Naive thymus-derived CD8-positive, alpha-beta T cell (primary cell): ENCODE data around the gene CDK13. TPM values are rescaled to one million over a fixed set of nuclear protein-coding genes. Genes with fewer than 3 reads are reported as not detected.

ENCODE experiments used
- ATAC-seq, 2 donors: fragments of 150-1000 bp; cut with Tn5 transposase in 1 of 2; sonication (Bioruptor Pico), chemical (Tn5 transposase) in 1 of 2; 1 replicate in 1 of 2; 2 replicates in 1 of 2; pipeline ENCODE4 v1.10.0; 2021; ENCODE audit warnings: mild to moderate bottlenecking in 2 of 2, moderate library complexity in 2 of 2
- POLR2A ChIA-PET: fragments of 350-600 bp; sonication (Branson Sonifier 250); formaldehyde crosslinking; loops from one replicate; lab custom pipeline; 2021; ENCODE audit warnings: antibody characterized with exemption; lab: Charles Lee
- DNase-seq, 10 donors: peaks; one replicate each; pipeline versions ENCODE4 v3.0.0 to v3.0.0-alpha.2; 2020 to 2022
- H3K27ac Mint-ChIP-seq, 10 donors: one replicate each; pipeline ENCODE4 v1.8.0; 2020 to 2022; ENCODE audit warnings: mild to moderate bottlenecking in 10 of 10, mixed read lengths in 10 of 10, moderate library complexity in 4 of 10, inconsistent platforms in 1 of 10
- H3K27me3 Mint-ChIP-seq, 5 donors: one replicate each; pipeline ENCODE4 v1.8.0; 2021 to 2022; ENCODE audit warnings: mixed read lengths in 5 of 5
- H3K36me3 Mint-ChIP-seq, 3 donors: one replicate each; pipeline ENCODE4 v1.8.0; 2020 to 2022; ENCODE audit warnings: mixed read lengths in 3 of 3, mild to moderate bottlenecking in 2 of 3, inconsistent platforms in 1 of 3
- H3K4me1 Mint-ChIP-seq, 4 donors: one replicate each; pipeline ENCODE4 v1.8.0; 2021 to 2022; ENCODE audit warnings: mixed read lengths in 4 of 4
- H3K4me3 Mint-ChIP-seq, 10 donors: one replicate each; pipeline ENCODE4 v1.8.0; 2020 to 2022; ENCODE audit warnings: mild to moderate bottlenecking in 10 of 10, mixed read lengths in 10 of 10, moderate library complexity in 6 of 10, inconsistent platforms in 1 of 10
- H3K9me3 Mint-ChIP-seq, 9 donors: one replicate each; pipeline ENCODE4 v1.8.0; 2020 to 2022; ENCODE audit warnings: mixed read lengths in 9 of 9, mild to moderate bottlenecking in 3 of 9, inconsistent platforms in 1 of 9, moderate library complexity in 1 of 9
- polyA plus RNA-seq, 3 donors: library from polyadenylated mRNA; unstranded; fragments of 300-500 nt; fragmentation: Illumina TruSeq; gene quantifications; one replicate each; pipeline ENCODE4 v1.2.3, GENCODE V29; 2021
- total RNA-seq, 8 experiments: library from RNA in 2 of 8; stranded (reverse) in 2 of 8; gene quantifications; one replicate each; pipeline ENCODE4 v1.2.3 and lab custom pipeline; 2021 to 2026

Gene CDK13
- total and polyA plus RNA-seq, 5 experiments from 2014 or later, result 26.1 to 102 (median 38.0) TPM

- no peak overlapping the region for H3K4me3 Mint-ChIP-seq
- H3K27me3 Mint-ChIP-seq, result no peaks in the 10 kb centered on the region
- H3K4me1 Mint-ChIP-seq, result peaks cover 0 to 2% (median 1%) of the 10 kb centered on the region in 4 donors
- POLR2A ChIA-PET, result no interaction called here
- ATAC-seq (no peak), DNase-seq (no peak)
- peaks cover 0 to 30% (median 6%) of the 10 kb centered on the region in 3 donors for H3K36me3 Mint-ChIP-seq
- H3K27ac Mint-ChIP-seq, result no peak overlapping the region
- H3K9me3 Mint-ChIP-seq, result no peaks in the 10 kb centered on the region
Observed at GRCh38 chr7:40077849-40078248, 127.8 kb downstream of the CDK13 start.

DNA sequence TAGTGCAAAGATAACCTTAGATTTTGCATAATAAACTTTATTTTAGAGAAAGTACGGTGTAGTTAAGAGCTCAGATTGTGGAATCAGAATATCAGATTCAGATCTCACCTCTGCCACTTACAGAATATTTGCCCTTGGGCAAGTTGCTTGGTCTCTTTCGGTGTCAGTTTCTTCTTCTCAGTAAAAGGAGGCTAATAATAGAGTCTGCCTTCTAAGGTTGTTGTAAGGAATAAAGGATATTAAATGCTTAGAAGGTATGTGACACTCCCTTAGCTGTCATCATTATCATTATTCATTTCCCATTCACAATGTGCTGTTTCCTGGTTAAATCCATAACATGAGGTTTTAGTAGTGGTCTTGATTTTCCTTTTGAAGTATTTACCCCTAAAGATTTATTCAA, 142.1 kb downstream of the CDK13 start:
- Mint-ChIP-seq H3K4me1 (peaks cover 0 to 10% (median 5%) of the 10 kb centered on the region in 4 donors), H3K27me3 (no peaks in the 10 kb centered on the region), H3K27ac (peak overlapping the region in 1 of 10 donors; percentile 87), H3K9me3 (no peaks in the 10 kb centered on the region), H3K4me3 (no peak overlapping the region), H3K36me3 (peaks cover 8 to 92% (median 16%) of the 10 kb centered on the region in 3 donors)
- POLR2A ChIA-PET, result no interaction called here
- ATAC-seq (no peak), DNase-seq (no peak)

DNA sequence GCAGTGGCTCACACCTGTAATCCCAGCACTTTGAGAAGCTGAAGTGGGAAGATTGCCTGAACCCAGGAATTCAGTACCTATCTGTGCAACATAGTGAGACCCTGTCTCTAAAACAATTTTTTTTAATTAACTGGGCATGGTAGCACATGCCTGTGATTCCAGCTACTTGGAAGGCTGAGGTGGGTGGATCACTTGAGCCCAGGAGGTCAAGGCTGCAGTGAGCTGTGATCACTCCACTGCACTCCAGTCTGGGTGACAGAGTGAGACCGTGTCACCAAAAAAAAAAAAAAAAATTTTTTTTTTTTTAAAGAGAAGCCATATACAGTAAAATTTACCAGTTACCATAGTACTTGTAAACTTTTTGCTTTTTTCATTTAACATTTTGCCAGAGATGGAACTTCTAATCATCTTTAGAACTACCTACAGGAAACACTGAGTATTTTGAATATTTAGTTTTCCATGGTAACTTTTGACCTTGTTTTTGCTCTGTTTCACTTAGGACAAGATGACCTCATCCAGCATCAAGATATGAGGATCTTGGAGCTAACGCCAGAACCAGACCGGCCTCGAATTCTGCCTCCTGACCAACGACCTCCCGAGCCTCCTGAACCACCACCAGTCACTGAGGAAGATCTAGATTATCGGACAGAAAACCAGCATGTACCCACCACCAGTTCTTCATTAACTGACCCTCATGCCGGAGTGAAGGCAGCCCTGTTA, 143.7 kb downstream of the CDK13 start:
- Mint-ChIP-seq H3K36me3 (peaks cover 8 to 83% (median 9%) of the 10 kb centered on the region in 3 donors), H3K4me3 (no peak overlapping the region), H3K27ac (peak overlapping the region in 2 of 10 donors; percentile 24 to 69), H3K4me1 (peaks cover 0 to 10% (median 7%) of the 10 kb centered on the region in 4 donors), H3K27me3 (no peaks in the 10 kb centered on the region), H3K9me3 (no peaks in the 10 kb centered on the region)
- DNase-seq, result no peak
- ATAC-seq, result no peak
- POLR2A ChIA-PET, result interaction anchor here (1.1 to 1.5 kb wide), 2 partner anchors 15 to 36 kb away, joined by 3 read pairs; no protein-coding TSS in a partner anchor

GRCh38 chr7:40095230-40095629, 145.2 kb downstream of the CDK13 start:
- ATAC-seq, result no peak
- POLR2A ChIA-PET, result no interaction called here
- peak overlapping the region in 1 of 10 donors; percentile 43 for H3K27ac Mint-ChIP-seq
- no peaks in the 10 kb centered on the region for H3K27me3 Mint-ChIP-seq
- H3K4me3 Mint-ChIP-seq, result no peak overlapping the region
- H3K36me3 Mint-ChIP-seq, result peaks cover 6 to 69% (median 8%) of the 10 kb centered on the region in 3 donors
- no peaks in the 10 kb centered on the region for H3K9me3 Mint-ChIP-seq
- peaks cover 0 to 10% (median 6%) of the 10 kb centered on the region in 4 donors for H3K4me1 Mint-ChIP-seq
- no peak for DNase-seq

GRCh38 chr7:40095695-40096327, 145.8 kb downstream of the CDK13 start:
- H3K27ac Mint-ChIP-seq, result peak overlapping the region in 5 of 10 donors; percentile 2 to 73 (median 58)
- ATAC-seq, result no peak
- DNase-seq, result no peak
- peaks cover 0 to 10% (median 6%) of the 10 kb centered on the region in 4 donors for H3K4me1 Mint-ChIP-seq
- H3K4me3 Mint-ChIP-seq, result no peak overlapping the region
- no peaks in the 10 kb centered on the region for H3K9me3 Mint-ChIP-seq
- H3K36me3 Mint-ChIP-seq, result peaks cover 6 to 65% (median 8%) of the 10 kb centered on the region in 3 donors
- POLR2A ChIA-PET, result no interaction called here
- H3K27me3 Mint-ChIP-seq, result no peaks in the 10 kb centered on the region

DNA sequence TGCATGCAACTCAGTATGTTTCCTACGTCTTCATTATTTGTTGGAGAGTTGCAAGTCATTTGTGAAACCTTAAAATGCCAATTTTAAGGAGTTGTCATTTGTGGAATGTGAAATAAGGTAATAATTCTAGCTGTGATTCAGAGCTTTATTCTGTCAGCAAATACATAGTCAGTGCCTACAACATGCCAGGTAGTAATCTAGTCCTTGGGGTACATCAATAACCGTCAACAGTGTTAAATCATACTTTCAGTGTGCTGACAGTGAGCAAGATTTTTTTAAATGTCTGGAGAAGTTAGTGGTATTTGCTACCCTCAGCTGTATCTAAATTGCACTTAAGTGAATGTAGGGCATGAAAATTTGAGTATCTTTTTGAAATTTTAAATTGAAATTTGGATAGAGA, 147.7 kb downstream of the CDK13 start:
- no peak for DNase-seq
- Mint-ChIP-seq H3K4me3 (no peak overlapping the region), H3K27me3 (no peaks in the 10 kb centered on the region), H3K4me1 (peaks cover 0 to 10% (median 6%) of the 10 kb centered on the region in 4 donors), H3K9me3 (no peaks in the 10 kb centered on the region), H3K36me3 (peaks cover 6 to 47% (median 8%) of the 10 kb centered on the region in 3 donors), H3K27ac (peak overlapping the region in 2 of 10 donors; percentile 3 to 27)
- POLR2A ChIA-PET, result no interaction called here
- no peak for ATAC-seq

- Mint-ChIP-seq H3K27ac (no peak overlapping the region), H3K36me3 (peaks cover 6 to 40% (median 8%) of the 10 kb centered on the region in 3 donors), H3K27me3 (no peaks in the 10 kb centered on the region), H3K9me3 (no peaks in the 10 kb centered on the region), H3K4me3 (no peak overlapping the region), H3K4me1 (peaks cover 0 to 10% (median 6%) of the 10 kb centered on the region in 4 donors)
- ATAC-seq, result no peak
- DNase-seq, result no peak
- POLR2A ChIA-PET, result interaction anchor here (0.7 to 1.0 kb wide), 2 partner anchors 10 to 193 kb away, joined by 3 to 4 read pairs; no protein-coding TSS in a partner anchor
Observed at GRCh38 chr7:40098810-40099209, 148.8 kb downstream of the CDK13 start.

DNA sequence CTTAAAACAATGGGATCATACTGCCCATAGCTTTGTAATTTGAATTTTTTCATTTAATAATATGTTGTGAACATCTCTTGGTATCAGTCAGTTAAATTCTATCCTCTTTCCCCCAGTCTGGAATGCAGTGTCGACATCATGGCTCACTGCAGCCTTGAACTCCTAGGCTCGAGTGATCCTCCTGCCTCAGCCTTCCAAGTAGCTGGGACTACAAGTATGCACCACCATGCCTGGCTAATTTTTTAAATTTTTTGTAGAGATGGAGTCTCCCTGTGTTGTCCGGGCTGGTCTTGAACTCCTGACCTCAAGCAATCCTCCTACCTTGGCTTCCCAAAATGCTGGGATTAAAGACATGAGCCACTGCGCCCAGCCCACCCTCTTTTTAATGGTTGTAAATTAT, 149.8 kb downstream of the CDK13 start:
- POLR2A ChIA-PET, result no interaction called here
- H3K36me3 Mint-ChIP-seq, result peaks cover 0 to 30% (median 0%) of the 10 kb centered on the region in 3 donors

GRCh38 chr7:40101201-40101600, 151.1 kb downstream of the CDK13 start:
- Mint-ChIP-seq H3K27me3 (no peaks in the 10 kb centered on the region), H3K9me3 (no peaks in the 10 kb centered on the region), H3K4me3 (no peak overlapping the region), H3K4me1 (peaks cover 0 to 3% (median 0%) of the 10 kb centered on the region in 4 donors), H3K36me3 (peaks cover 0 to 17% (median 0%) of the 10 kb centered on the region in 3 donors), H3K27ac (peak overlapping the region in 1 of 10 donors; percentile 44)
- no peak for ATAC-seq
- POLR2A ChIA-PET, result no interaction called here
- DNase-seq, result no peak

More for the DNA sequence above, 149.8 kb downstream of the CDK13 start:
- H3K4me3 Mint-ChIP-seq, result no peak overlapping the region
- DNase-seq, result no peak
- ATAC-seq, result no peak
- peak overlapping the region in 2 of 10 donors; percentile 14 to 37 for H3K27ac Mint-ChIP-seq
- H3K9me3 Mint-ChIP-seq, result no peaks in the 10 kb centered on the region
- no peaks in the 10 kb centered on the region for H3K27me3 Mint-ChIP-seq
- peaks cover 0 to 8% (median 2%) of the 10 kb centered on the region in 4 donors for H3K4me1 Mint-ChIP-seq

DNA sequence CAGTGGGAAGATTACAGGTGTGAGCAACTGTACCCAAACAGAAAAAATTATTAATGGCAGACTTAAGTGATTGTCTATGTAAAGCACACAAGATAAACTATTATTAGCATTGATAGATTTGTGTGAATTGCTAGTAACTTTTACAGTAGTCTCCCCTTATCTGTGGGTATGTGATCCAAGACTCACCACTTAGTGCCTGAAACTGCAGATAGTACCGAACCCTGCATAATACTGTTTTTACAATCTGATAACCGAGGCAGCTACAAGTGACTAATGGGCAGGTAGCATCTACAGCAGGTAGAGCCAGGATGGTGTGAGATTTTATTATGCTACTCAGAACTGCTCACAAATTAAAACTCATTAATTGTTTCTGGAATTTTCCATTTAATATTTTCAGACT, 152.8 kb downstream of the CDK13 start:
- POLR2A ChIA-PET, result interaction anchor here (0.7 kb wide), 1 partner anchor 40 kb away, joined by 3 read pairs; no protein-coding TSS in a partner anchor
- DNase-seq (no peak), ATAC-seq (no peak)
- no peak overlapping the region for H3K4me3 Mint-ChIP-seq
- H3K27me3 Mint-ChIP-seq, result no peaks in the 10 kb centered on the region
- H3K36me3 Mint-ChIP-seq, result peaks cover 0 to 6% (median 2%) of the 10 kb centered on the region in 3 donors
- H3K9me3 Mint-ChIP-seq, result no peaks in the 10 kb centered on the region
- H3K27ac Mint-ChIP-seq, result peak overlapping the region in 1 of 10 donors; percentile 34
- peaks cover 0 to under 1% (median 0%) of the 10 kb centered on the region in 4 donors for H3K4me1 Mint-ChIP-seq

DNA sequence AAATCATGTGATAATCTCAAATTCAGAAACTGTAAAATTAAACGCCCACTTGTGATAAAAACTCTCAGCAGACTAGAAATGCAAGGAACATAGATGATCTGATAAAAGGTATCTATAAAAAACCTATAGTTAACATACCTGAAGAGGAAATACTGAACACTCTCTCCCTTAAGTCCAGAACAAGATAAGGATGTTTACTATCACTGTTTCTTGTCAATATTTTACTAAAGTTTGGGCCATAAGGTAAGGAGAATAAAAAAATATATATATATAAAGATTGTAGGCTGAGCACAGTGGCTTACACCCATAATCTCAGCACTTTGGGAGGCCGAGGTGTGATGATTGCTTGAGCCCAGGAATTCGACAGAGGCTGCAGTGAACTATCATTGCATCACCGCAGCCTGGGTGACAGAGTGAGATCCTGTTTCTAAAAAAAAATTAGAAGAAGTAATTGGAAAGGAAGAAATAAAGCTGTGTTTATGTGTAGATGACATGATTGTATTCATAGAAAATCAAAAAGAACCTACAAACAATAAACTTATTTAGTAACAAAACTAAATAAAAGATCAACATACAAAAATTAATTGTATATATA, 155.9 kb downstream of the CDK13 start:
- Mint-ChIP-seq H3K36me3 (peaks cover 0 to 3% (median 2%) of the 10 kb centered on the region in 3 donors), H3K4me1 (no peaks in the 10 kb centered on the region), H3K4me3 (no peak overlapping the region), H3K27ac (no peak overlapping the region), H3K27me3 (no peaks in the 10 kb centered on the region), H3K9me3 (no peaks in the 10 kb centered on the region)
- no peak for DNase-seq
- ATAC-seq, result no peak
- POLR2A ChIA-PET, result no interaction called here

- Mint-ChIP-seq H3K36me3 (peaks cover 0 to 5% (median 2%) of the 10 kb centered on the region in 3 donors), H3K27me3 (no peaks in the 10 kb centered on the region), H3K4me1 (peaks cover 0 to 3% (median 0%) of the 10 kb centered on the region in 4 donors), H3K4me3 (no peak overlapping the region), H3K27ac (peak overlapping the region in 1 of 10 donors; percentile 12), H3K9me3 (no peaks in the 10 kb centered on the region)
- no peak for DNase-seq
- no peak for ATAC-seq
- POLR2A ChIA-PET, result no interaction called here
Observed at GRCh38 chr7:40115936-40116335, 165.9 kb downstream of the CDK13 start.
